Sigmoid colon (tissue), 7 donors: ENCODE measurements around the gene GNB2. TPM values are rescaled to one million over a fixed set of nuclear protein-coding genes. Genes with fewer than 3 reads are reported as not detected.

Experiments used
- DNase-seq: peaks from one replicate; pipeline ENCODE4 v3.0.0-alpha.2; 2019
- H3K27ac ChIP-seq, 4 donors: fragments of 200-600 bp; sonication (generic); one replicate each; pipeline ENCODE4 v1.5.1; 2016 to 2019; ENCODE audit warnings: mild to moderate bottlenecking in 1 of 4
- H3K27me3 ChIP-seq, 3 donors: fragments of 200-600 bp; sonication (generic); one replicate each; pipeline ENCODE4 v1.5.1; 2019; ENCODE audit warnings: mild to moderate bottlenecking in 1 of 3
- H3K36me3 ChIP-seq, 4 donors: fragments of 200-600 bp; sonication (generic); one replicate each; pipeline ENCODE4 v1.5.1; 2016 to 2019
- H3K4me1 ChIP-seq, 4 donors: fragments of 200-600 bp; sonication (generic); one replicate each; pipeline ENCODE4 v1.5.1; 2017 to 2019
- H3K4me3 ChIP-seq, 4 donors: fragments of 200-600 bp; sonication (generic); one replicate each; pipeline ENCODE4 v1.5.1; 2017 to 2019; ENCODE audit warnings: mild to moderate bottlenecking in 2 of 4, moderate library complexity in 1 of 4
- H3K9me3 ChIP-seq, 4 donors: fragments of 200-600 bp in 3 of 4; sonication (generic) in 3 of 4; one replicate each; pipeline versions ENCODE4 v1.5.1 to v1.6.1; 2013 to 2019
- CTCF ChIP-seq, 4 experiments: fragments of 450-650 bp in 3 of 4; fragments of 200-600 bp in 1 of 4; IDR thresholded peaks; one replicate each; pipeline ENCODE4 v1.5.1; 2016 to 2019; ENCODE audit warnings: antibody characterized with exemption in 4 of 4, mild to moderate bottlenecking in 3 of 4, moderate library complexity in 2 of 4
- EP300 ChIP-seq, 4 donors: sonication (generic); formaldehyde crosslinking; IDR thresholded peaks; one replicate each; pipeline ENCODE4 v1.6.1; 2017; ENCODE audit warnings: antibody characterized with exemption in 4 of 4
- POLR2A ChIP-seq, 2 donors: fragments of 450-650 bp; IDR thresholded peaks; one replicate each; pipeline ENCODE4 v1.6.1; 2016; ENCODE audit warnings: antibody characterized with exemption in 2 of 2, mild to moderate bottlenecking in 2 of 2, moderate library complexity in 2 of 2
- POLR2AphosphoS5 ChIP-seq, 4 donors: sonication (generic); formaldehyde crosslinking; IDR thresholded peaks; one replicate each; pipeline ENCODE4 v1.6.1; 2017; ENCODE audit warnings: antibody characterized with exemption in 4 of 4
- WGBS, 2 donors: extraction: QIAGEN DNeasy Blood & Tissue Kit; methylation state at CpG; one replicate each; pipeline ENCODE4 v1.1.7; 2013; 5-methylcytosine and 5-hydroxymethylcytosine counted together
- intact Hi-C: fragments of 100-400 bp; cut with DNase I; formaldehyde crosslinking; loops from one replicate; pipeline ENCODE4 v1.15.1; 2023
- polyA plus RNA-seq, 3 donors: library from polyadenylated mRNA; stranded (reverse); fragments of 200-250 nt; gene quantifications; one replicate each; pipeline ENCODE4 v1.2.3, GENCODE V29; 2013
- total RNA-seq, 4 donors: library from RNA; depleted of rRNA; stranded (reverse); fragments of >200 nt; gene quantifications; one replicate each; pipeline ENCODE4 v1.1.0, GENCODE V29; 2016
- donor health status: healthy with polysubstance abuse.
- donor health status: Bipolar disorder and iron deficiency.
- donor health status: healthy.

GNB2 gene
- total and polyA plus RNA-seq, 7 donors: 133 to 286 (median 199) TPM

- intact Hi-C loops: loop anchor here (5.0 kb wide), 1 partner anchor 161 kb away; the partner anchor contains the start of gene TRIP6
- peak; percentile 71 for DNase-seq
Measured at GRCh38 chr7:100706672-100707311, 33.3 kb downstream of the GNB2 start.

GRCh38 chr7:100708395-100708794 lies 34.9 kb downstream of the GNB2 start:
- H3K9me3 ChIP-seq: no peaks in the 10 kb centered on the region
- TF ChIP-seq POLR2AphosphoS5 (IDR thresholded peaks at IDR 0.05): no peak
- no peak for TF ChIP-seq POLR2A (IDR thresholded peaks at IDR 0.05)
- no peak for TF ChIP-seq CTCF (IDR thresholded peaks at IDR 0.05)
- no peak for TF ChIP-seq EP300 (IDR thresholded peaks at IDR 0.05)
- H3K4me3 ChIP-seq: no peak overlapping the region
- 87 to 92% methylated on average over 6 of the region's 6 CpGs for WGBS, 2 donors
- no peak overlapping the region for H3K27ac ChIP-seq
- DNase-seq: no peak
- H3K27me3 ChIP-seq: no peaks in the 10 kb centered on the region
- H3K36me3 ChIP-seq: peaks cover 0 to 13% (median 0%) of the 10 kb centered on the region in 4 donors
- peaks cover 0 to 26% (median 22%) of the 10 kb centered on the region in 4 donors for H3K4me1 ChIP-seq
- intact Hi-C loops: loop anchor here (5.0 kb wide), 1 partner anchor 159 kb away; the partner anchor contains the start of gene TRIP6

More at GRCh38 chr7:100706672-100707311, 33.3 kb downstream of the GNB2 start:
- no peaks in the 10 kb centered on the region for H3K9me3 ChIP-seq
- peaks cover 0 to 13% (median 0%) of the 10 kb centered on the region in 4 donors for H3K36me3 ChIP-seq
- H3K27me3 ChIP-seq: no peaks in the 10 kb centered on the region
- peaks cover 0 to 26% (median 22%) of the 10 kb centered on the region in 4 donors for H3K4me1 ChIP-seq
- 21 to 40% methylated on average over 34 of the region's 34 CpGs for WGBS, 2 donors
- H3K4me3 ChIP-seq: peak overlapping the region; percentile 64 to 72 (median 68)
- TF ChIP-seq CTCF (IDR thresholded peaks at IDR 0.05) (no peak), POLR2A (IDR thresholded peaks at IDR 0.05) (no peak), EP300 (IDR thresholded peaks at IDR 0.05) (no peak), POLR2AphosphoS5 (IDR thresholded peaks at IDR 0.05) (no peak)
- peak overlapping the region; percentile 81 to 98 (median 96) for H3K27ac ChIP-seq

GRCh38 chr7:100710452-100710851 lies 36.9 kb downstream of the GNB2 start:
- 74 to 94% methylated on average over 4 of the region's 4 CpGs for WGBS, 2 donors
- intact Hi-C loops: no loop called here
- DNase-seq: no peak
- Histone ChIP-seq H3K36me3 (peaks cover 0 to 13% (median 0%) of the 10 kb centered on the region in 4 donors), H3K9me3 (no peaks in the 10 kb centered on the region), H3K27me3 (no peaks in the 10 kb centered on the region), H3K4me3 (no peak overlapping the region), H3K4me1 (peaks cover 0 to 18% (median 15%) of the 10 kb centered on the region in 4 donors), H3K27ac (no peak overlapping the region)
- TF ChIP-seq POLR2AphosphoS5 (IDR thresholded peaks at IDR 0.05) (no peak), CTCF (IDR thresholded peaks at IDR 0.05) (no peak), EP300 (IDR thresholded peaks at IDR 0.05) (no peak), POLR2A (IDR thresholded peaks at IDR 0.05) (no peak)

- TF ChIP-seq CTCF (IDR thresholded peaks at IDR 0.05): no peak
- no peak for TF ChIP-seq POLR2AphosphoS5 (IDR thresholded peaks at IDR 0.05)
- no peak for TF ChIP-seq EP300 (IDR thresholded peaks at IDR 0.05)
- TF ChIP-seq POLR2A (IDR thresholded peaks at IDR 0.05): no peak
- 91 to 92% methylated on average over 11 of the region's 11 CpGs for WGBS, 2 donors
- no peaks in the 10 kb centered on the region for H3K27me3 ChIP-seq
- DNase-seq: no peak
- intact Hi-C loops: no loop called here
- peaks cover 0 to 13% (median 0%) of the 10 kb centered on the region in 4 donors for H3K36me3 ChIP-seq
- no peak overlapping the region for H3K4me3 ChIP-seq
- no peak overlapping the region for H3K27ac ChIP-seq
- peaks cover 0 to 16% (median 14%) of the 10 kb centered on the region in 4 donors for H3K4me1 ChIP-seq
- H3K9me3 ChIP-seq: no peaks in the 10 kb centered on the region
Measured at GRCh38 chr7:100711369-100711768, 37.8 kb downstream of the GNB2 start.
